Cardiac fibroblast (primary cell): ENCODE data around the gene FAM118A.
"Not testable (repeated sequence)": the region's sequence is repeated elsewhere in the genome, so short reads cannot be mapped to it uniquely, and the experiment has no call there.

Experiments used
- DNase-seq, 2 donors: peaks; one replicate each; pipeline versions ENCODE4 v3.0.0 to v3.0.0-alpha.2; 2010; ENCODE audit warnings: low read depth in 2 of 2
- H3K4me3 ChIP-seq, 2 donors: replicated peaks in 1 of 2; 1 replicate in 1 of 2; 2 replicates in 1 of 2; pipeline ENCODE4 v1.5.1; 2011; ENCODE audit warnings: low read depth in 2 of 2, low read length in 2 of 2, mild to moderate bottlenecking in 2 of 2, moderate library complexity in 1 of 2
- CTCF ChIP-seq: IDR thresholded peaks from one replicate; pipeline ENCODE4 v1.5.1; 2011; ENCODE audit warnings: low read depth, mild to moderate bottlenecking, low read length, inconsistent platforms

FAM118A gene

GRCh38 chr22:45309422-45310227 lies at the start of gene FAM118A:
TSS of gene FAM118A (plus strand) at chr22:45309934. CDS start at chr22:45322380, 12,446 bp downstream.
- peak within 1 kb of the TSS; percentile 83 to 90 for H3K4me3 ChIP-seq
- DNase-seq, result peak; percentile 91 to 96
- TF ChIP-seq CTCF, result no peak

- DNase-seq, H3K4me3 ChIP-seq: not testable (repeated sequence)
Observed at GRCh38 chr22:45260395-45260759, 49.4 kb upstream of the FAM118A start.

- TF ChIP-seq CTCF, result no peak
- no peak for DNase-seq
- no peak overlapping the region for H3K4me3 ChIP-seq
Observed at GRCh38 chr22:45261407-45262088, 48.2 kb upstream of the FAM118A start.

GRCh38 chr22:45262195-45262930 lies 47.4 kb upstream of the FAM118A start:
- no peak overlapping the region for H3K4me3 ChIP-seq
- no peak for DNase-seq
- TF ChIP-seq CTCF, result no peak

GRCh38 chr22:45262931-45263462 lies 46.7 kb upstream of the FAM118A start:
- no peak overlapping the region for H3K4me3 ChIP-seq
- no peak for TF ChIP-seq CTCF
- no peak for DNase-seq

- peak; percentile 94 for TF ChIP-seq CTCF
- no peak overlapping the region for H3K4me3 ChIP-seq
- DNase-seq, result peak; percentile 79 to 88
Observed at GRCh38 chr22:45263463-45264269, 46.1 kb upstream of the FAM118A start.
